IMR-90 (cell line): ENCODE data around the gene COL18A1.

Source experiments
- BHLHE40 ChIP-seq: fragments of 150-350 bp; IDR thresholded peaks from 2 replicates; pipeline ENCODE4 v1.6.1; 2016; ENCODE audit warnings: mild to moderate bottlenecking, low read depth, low read length
- CEBPB ChIP-seq: IDR thresholded peaks from 2 replicates; pipeline ENCODE4 v1.6.1; 2012; ENCODE audit warnings: low read depth, low read length, improper control_type of control experiment
- CHD1 ChIP-seq: IDR thresholded peaks from 2 replicates; pipeline ENCODE4 v1.6.1; 2012; ENCODE audit warnings: low read depth, low read length, improper control_type of control experiment
- FOS ChIP-seq: fragments of 150-350 bp; IDR thresholded peaks from 2 replicates; pipeline ENCODE4 v1.6.1; 2016; ENCODE audit warnings: low read depth, low read length
- MAFK ChIP-seq: IDR thresholded peaks from 2 replicates; pipeline ENCODE4 v1.6.1; 2012; ENCODE audit warnings: low read depth, low read length, improper control_type of control experiment
- MAZ ChIP-seq: IDR thresholded peaks from 2 replicates; pipeline ENCODE4 v1.6.1; 2012; ENCODE audit warnings: low read depth, mild to moderate bottlenecking, low read length, improper control_type of control experiment, moderate library complexity, borderline replicate concordance
- MXI1 ChIP-seq: IDR thresholded peaks from 2 replicates; pipeline ENCODE4 v1.6.1; 2012; ENCODE audit warnings: low read depth, mild to moderate bottlenecking, low read length, moderate library complexity, borderline replicate concordance
- POLR2A ChIP-seq: IDR thresholded peaks from 2 replicates; pipeline ENCODE4 v1.6.1; 2012; ENCODE audit warnings: mild to moderate bottlenecking, low read depth, low read length
- RAD21 ChIP-seq: IDR thresholded peaks from 2 replicates; pipeline ENCODE4 v1.6.1; 2012; ENCODE audit warnings: low read length, improper control_type of control experiment
- RCOR1 ChIP-seq: IDR thresholded peaks from 2 replicates; pipeline ENCODE4 v1.6.1; 2012; ENCODE audit warnings: mild to moderate bottlenecking, low read length, improper control_type of control experiment; ENCODE audit not compliant: insufficient replicate concordance
- SMC3 ChIP-seq: fragments of 150-350 bp; IDR thresholded peaks from 2 replicates; pipeline ENCODE4 v1.6.1; 2016; ENCODE audit warnings: low read depth, mild to moderate bottlenecking, antibody characterized with exemption, low read length, moderate library complexity
- TF ChIP-seq, protein P1 (sequence below): conservative IDR thresholded peaks from 2 replicates; pipeline ENCODE4 v1.5.1; 2012; ENCODE audit warnings: mild to moderate bottlenecking, low read depth, low read length, improper control_type of control experiment
- TF ChIP-seq, protein P2 (sequence below): fragments of 150-350 bp; IDR thresholded peaks from 2 replicates; pipeline ENCODE4 v1.6.1; 2017; ENCODE audit warnings: mild to moderate bottlenecking, antibody characterized with exemption, low read length, low read depth

DNA sequence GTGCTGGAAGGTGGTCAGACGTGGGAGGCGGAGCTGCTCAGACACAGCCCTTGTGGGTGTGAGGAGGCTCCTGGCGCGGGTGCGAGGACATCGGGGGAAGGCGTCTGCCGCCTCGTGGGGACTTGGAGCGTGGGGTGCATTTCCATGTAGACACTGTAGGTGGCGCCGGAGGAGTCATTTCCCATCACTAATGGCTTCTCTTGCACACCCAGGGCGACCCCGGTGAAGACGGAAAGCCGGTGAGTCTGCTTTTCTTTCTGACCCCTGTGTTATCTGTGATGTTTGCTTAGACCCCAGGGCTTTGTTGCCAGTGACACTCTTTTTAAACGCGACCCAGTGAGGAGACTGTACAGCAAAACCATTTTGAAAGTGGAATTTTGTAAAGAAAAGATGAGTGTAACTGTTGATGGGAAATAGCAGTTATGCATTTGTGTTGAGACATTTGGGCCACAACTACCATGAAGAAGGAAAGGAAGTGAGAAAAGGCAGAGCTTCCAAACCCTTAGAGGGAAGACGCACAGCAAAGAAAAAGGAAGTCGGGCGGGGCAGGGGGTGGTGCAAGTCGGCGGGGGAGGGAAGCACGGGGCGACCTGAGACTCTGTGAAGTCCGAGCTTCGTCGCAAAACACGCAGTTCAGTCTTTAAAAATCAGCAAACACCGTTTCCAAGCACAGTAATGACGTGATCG lies 73.3 kb downstream of the COL18A1 start:
- TF ChIP-seq, protein P1, sequence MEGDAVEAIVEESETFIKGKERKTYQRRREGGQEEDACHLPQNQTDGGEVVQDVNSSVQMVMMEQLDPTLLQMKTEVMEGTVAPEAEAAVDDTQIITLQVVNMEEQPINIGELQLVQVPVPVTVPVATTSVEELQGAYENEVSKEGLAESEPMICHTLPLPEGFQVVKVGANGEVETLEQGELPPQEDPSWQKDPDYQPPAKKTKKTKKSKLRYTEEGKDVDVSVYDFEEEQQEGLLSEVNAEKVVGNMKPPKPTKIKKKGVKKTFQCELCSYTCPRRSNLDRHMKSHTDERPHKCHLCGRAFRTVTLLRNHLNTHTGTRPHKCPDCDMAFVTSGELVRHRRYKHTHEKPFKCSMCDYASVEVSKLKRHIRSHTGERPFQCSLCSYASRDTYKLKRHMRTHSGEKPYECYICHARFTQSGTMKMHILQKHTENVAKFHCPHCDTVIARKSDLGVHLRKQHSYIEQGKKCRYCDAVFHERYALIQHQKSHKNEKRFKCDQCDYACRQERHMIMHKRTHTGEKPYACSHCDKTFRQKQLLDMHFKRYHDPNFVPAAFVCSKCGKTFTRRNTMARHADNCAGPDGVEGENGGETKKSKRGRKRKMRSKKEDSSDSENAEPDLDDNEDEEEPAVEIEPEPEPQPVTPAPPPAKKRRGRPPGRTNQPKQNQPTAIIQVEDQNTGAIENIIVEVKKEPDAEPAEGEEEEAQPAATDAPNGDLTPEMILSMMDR: peak; percentile 85
- TF ChIP-seq POLR2A (no peak), MAZ (no peak), CEBPB (no peak), RCOR1 (no peak), MXI1 (no peak), BHLHE40 (no peak), FOS (no peak), RAD21 (peak; percentile 53), MAFK (no peak), CHD1 (no peak), SMC3 (peak; percentile 65)
- TF ChIP-seq, protein P2, sequence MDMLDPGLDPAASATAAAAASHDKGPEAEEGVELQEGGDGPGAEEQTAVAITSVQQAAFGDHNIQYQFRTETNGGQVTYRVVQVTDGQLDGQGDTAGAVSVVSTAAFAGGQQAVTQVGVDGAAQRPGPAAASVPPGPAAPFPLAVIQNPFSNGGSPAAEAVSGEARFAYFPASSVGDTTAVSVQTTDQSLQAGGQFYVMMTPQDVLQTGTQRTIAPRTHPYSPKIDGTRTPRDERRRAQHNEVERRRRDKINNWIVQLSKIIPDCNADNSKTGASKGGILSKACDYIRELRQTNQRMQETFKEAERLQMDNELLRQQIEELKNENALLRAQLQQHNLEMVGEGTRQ: no peak
